H9 (cell line): ENCODE data around the gene AACS. TPM values are rescaled to one million over a fixed set of nuclear protein-coding genes. Genes with fewer than 3 reads are reported as not detected.

ENCODE experiments used
- DNase-seq: peaks from one replicate; pipeline ENCODE4 v3.0.0-alpha.2; 2017
- H2AFZ ChIP-seq: one replicate; pipeline ENCODE4 v1.6.1; 2013; ENCODE audit warnings: mild to moderate bottlenecking, low read length, control low read depth, moderate library complexity
- H2AK5ac ChIP-seq: 2 replicates; pipeline ENCODE4 v1.6.1; 2013; ENCODE audit warnings: low read length, control low read depth, mixed read lengths; ENCODE audit not compliant: insufficient read length
- H2BK120ac ChIP-seq: one replicate; pipeline ENCODE4 v1.6.1; 2013; ENCODE audit warnings: low read depth, mild to moderate bottlenecking, low read length, control low read depth, inconsistent platforms; ENCODE audit not compliant: poor library complexity, severe bottlenecking
- H2BK12ac ChIP-seq: 2 replicates; pipeline ENCODE4 v1.6.1; 2013; ENCODE audit warnings: low read length, control low read depth, mixed read lengths, low read depth; ENCODE audit not compliant: insufficient read length
- H2BK15ac ChIP-seq: 2 replicates; pipeline ENCODE4 v1.6.1; 2013; ENCODE audit warnings: low read depth, low read length, control low read depth
- H2BK20ac ChIP-seq: one replicate; pipeline ENCODE4 v1.6.1; 2013; ENCODE audit warnings: low read depth, mild to moderate bottlenecking, low read length, control low read depth, inconsistent platforms; ENCODE audit not compliant: poor library complexity, severe bottlenecking
- H2BK5ac ChIP-seq: 2 replicates; pipeline ENCODE4 v1.6.1; 2013; ENCODE audit warnings: low read length, control low read depth, mixed read lengths; ENCODE audit not compliant: insufficient read length
- H3K14ac ChIP-seq: 2 replicates; pipeline ENCODE4 v1.6.1; 2013; ENCODE audit warnings: low read length, control low read depth; ENCODE audit not compliant: insufficient read depth
- H3K18ac ChIP-seq: 2 replicates; pipeline ENCODE4 v1.6.1; 2013; ENCODE audit warnings: low read depth, mild to moderate bottlenecking, mixed read lengths, low read length, control low read depth; ENCODE audit not compliant: insufficient read length
- H3K23ac ChIP-seq: 2 replicates; pipeline ENCODE4 v1.6.1; 2013; ENCODE audit warnings: low read length, control low read depth, mixed read lengths, low read depth; ENCODE audit not compliant: insufficient read length
- H3K23me2 ChIP-seq: 2 replicates; pipeline ENCODE4 v1.6.1; 2013; ENCODE audit warnings: low read depth, mild to moderate bottlenecking, mixed read lengths, low read length, control low read depth; ENCODE audit not compliant: insufficient read length, poor library complexity, severe bottlenecking
- H3K27ac ChIP-seq: 2 replicates; pipeline ENCODE4 v1.5.1; 2013; ENCODE audit warnings: low read length, control low read depth, mixed read lengths, low read depth; ENCODE audit not compliant: insufficient read length
- H3K27me3 ChIP-seq: 2 replicates; pipeline ENCODE4 v1.6.1; 2013; ENCODE audit warnings: low read length, control low read depth, inconsistent platforms; ENCODE audit not compliant: insufficient read depth
- H3K4ac ChIP-seq: 2 replicates; pipeline ENCODE4 v1.6.1; 2013; ENCODE audit warnings: low read depth, mild to moderate bottlenecking, control low read depth, inconsistent platforms, low read length, moderate library complexity
- H3K4me1 ChIP-seq: 2 replicates; pipeline ENCODE4 v1.6.1; 2013; ENCODE audit warnings: low read length, control low read depth, inconsistent platforms; ENCODE audit not compliant: insufficient read depth
- H3K4me2 ChIP-seq: 2 replicates; pipeline ENCODE4 v1.6.1; 2013; ENCODE audit warnings: low read length, control low read depth, mixed read lengths; ENCODE audit not compliant: insufficient read length, insufficient read depth
- H3K56ac ChIP-seq: 2 replicates; pipeline ENCODE4 v1.6.1; 2013; ENCODE audit warnings: low read depth, mild to moderate bottlenecking, mixed read lengths, low read length, control low read depth; ENCODE audit not compliant: insufficient read length
- H3K79me1 ChIP-seq: 2 replicates; pipeline ENCODE4 v1.6.1; 2013; ENCODE audit warnings: low read depth, mild to moderate bottlenecking, moderate library complexity, low read length, control low read depth, inconsistent platforms; ENCODE audit not compliant: insufficient read depth, poor library complexity, severe bottlenecking
- H3K79me2 ChIP-seq: 2 replicates; pipeline ENCODE4 v1.6.1; 2013; ENCODE audit warnings: low read length, control low read depth, inconsistent platforms; ENCODE audit not compliant: insufficient read depth
- H3K9ac ChIP-seq: 2 replicates; pipeline ENCODE4 v1.6.1; 2013; ENCODE audit warnings: low read length, control low read depth, mixed read lengths; ENCODE audit not compliant: insufficient read length; ENCODE audit errors: extremely low read depth
- H3K9me3 ChIP-seq: one replicate; pipeline ENCODE4 v1.6.1; 2013; ENCODE audit warnings: low read depth, low read length, inconsistent platforms; ENCODE audit not compliant: control insufficient read depth
- H3T11ph ChIP-seq: one replicate; pipeline ENCODE4 v1.6.1; 2013; ENCODE audit warnings: mild to moderate bottlenecking, low read length, control low read depth, inconsistent platforms
- H4K20me1 ChIP-seq: one replicate; pipeline ENCODE4 v1.6.1; 2013; ENCODE audit not compliant: control insufficient read depth, insufficient read length, insufficient read depth
- H4K5ac ChIP-seq: 2 replicates; pipeline ENCODE4 v1.6.1; 2013; ENCODE audit warnings: low read depth, mild to moderate bottlenecking, mixed read lengths, low read length, control low read depth; ENCODE audit not compliant: insufficient read length
- H4K8ac ChIP-seq: replicated peaks from 2 replicates; pipeline ENCODE4 v1.6.1; 2013; ENCODE audit warnings: low read length, control low read depth, mixed read lengths, low read depth; ENCODE audit not compliant: insufficient read length
- H4K91ac ChIP-seq: 2 replicates; pipeline ENCODE4 v1.6.1; 2013; ENCODE audit warnings: low read depth, mild to moderate bottlenecking, moderate library complexity, mixed read lengths, low read length, control low read depth; ENCODE audit not compliant: insufficient read length
- H3K27ac Mint-ChIP-seq, 3 experiments: 2 replicates in 2 of 3; 3 replicates in 1 of 3; pipeline ENCODE4 v1.8.0; 2020 to 2021; ENCODE audit warnings: mixed read lengths in 3 of 3, mild to moderate bottlenecking in 1 of 3, moderate library complexity in 1 of 3
- H3K27me3 Mint-ChIP-seq: 2 replicates; pipeline ENCODE4 v1.8.0; 2021; ENCODE audit warnings: low read depth, mild to moderate bottlenecking, moderate library complexity, mixed read lengths
- H3K36me3 Mint-ChIP-seq, 3 experiments: 2 replicates in 2 of 3; 3 replicates in 1 of 3; pipeline ENCODE4 v1.8.0; 2020 to 2021; ENCODE audit warnings: low read depth in 3 of 3, mixed read lengths in 3 of 3; ENCODE audit not compliant: insufficient read depth in 1 of 3
- H3K4me1 Mint-ChIP-seq, 2 experiments: 2 replicates each; pipeline ENCODE4 v1.8.0; 2020; ENCODE audit warnings: mixed read lengths in 2 of 2
- H3K4me3 Mint-ChIP-seq, 2 experiments: 2 replicates in 1 of 2; 3 replicates in 1 of 2; pipeline ENCODE4 v1.8.0; 2020 to 2021; ENCODE audit warnings: mild to moderate bottlenecking in 2 of 2, mixed read lengths in 2 of 2, moderate library complexity in 1 of 2
- H3K9me3 Mint-ChIP-seq, 2 experiments: 2 replicates in 1 of 2; 3 replicates in 1 of 2; pipeline ENCODE4 v1.8.0; 2020; ENCODE audit warnings: mild to moderate bottlenecking in 2 of 2, mixed read lengths in 2 of 2, moderate library complexity in 1 of 2
- WGBS: extraction: QIAGEN DNeasy Blood & Tissue Kit; methylation state at CpG from one replicate; pipeline ENCODE4 v1.1.7; 2013; ENCODE audit warnings: missing lambda C conversion rate, low lambda C conversion rate, mixed read lengths; ENCODE audit not compliant: insufficient read length; ENCODE audit errors: extremely low coverage; 5-methylcytosine and 5-hydroxymethylcytosine counted together
- total RNA-seq: library from RNA; stranded (reverse); gene quantifications from 2 replicates; pipeline ENCODE4 v1.2.1, GENCODE V29; 2021
- TF ChIP-seq, protein P1 (sequence below): fragments of 200-600 bp; sonication (generic); conservative IDR thresholded peaks from 3 replicates; pipeline ENCODE4 v1.8.0; 2021; ENCODE audit warnings: antibody characterized with exemption, mild to moderate bottlenecking

AACS gene
- total RNA-seq, 1 experiment from 2014 or later, result 35.0 TPM

DNA sequence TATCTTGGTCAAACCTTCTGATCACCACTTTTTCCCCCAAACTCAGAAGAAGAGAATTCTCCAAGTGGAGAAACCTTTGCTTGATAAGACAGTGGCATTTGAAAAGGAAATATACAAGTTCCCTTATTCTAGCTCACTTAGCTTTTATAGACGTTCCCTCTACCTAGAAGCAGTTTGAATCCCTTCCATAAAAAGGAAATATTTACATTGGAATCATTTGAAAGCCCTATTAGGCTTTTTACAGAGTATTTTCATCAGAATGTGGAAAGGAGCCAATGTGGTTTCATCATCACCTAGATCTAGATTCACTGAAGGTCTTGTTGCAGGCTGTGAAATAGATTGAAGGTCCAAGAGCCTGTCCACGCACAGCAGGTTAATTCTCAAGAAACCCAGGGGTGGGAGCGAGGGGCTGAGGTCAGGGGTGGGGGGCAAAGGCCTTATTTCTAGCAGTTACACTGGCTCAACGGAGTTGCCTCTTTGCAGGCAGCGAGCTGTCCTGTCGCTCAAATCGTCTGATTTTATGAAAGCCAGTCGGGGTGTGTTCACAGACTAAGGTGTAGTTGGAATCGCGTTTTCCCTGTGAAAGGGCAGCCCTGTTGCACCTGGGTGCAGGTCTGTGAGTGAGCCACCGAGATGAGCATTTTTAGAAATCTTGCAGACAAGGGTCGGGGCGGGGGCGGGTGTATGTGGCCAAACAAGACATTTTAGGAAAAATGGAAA, 45.6 kb downstream of the AACS start:
- Histone ChIP-seq H3K27me3 (no peaks in the 10 kb centered on the region), H3K79me1 (no peaks in the 10 kb centered on the region), H4K91ac (no peak overlapping the region), H2AFZ (no peak overlapping the region), H3K56ac (no peak overlapping the region), H3K4me2 (no peak overlapping the region), H2AK5ac (no peak overlapping the region), H4K8ac (no peak overlapping the region), H3K23me2 (no peaks in the 10 kb centered on the region), H2BK12ac (no peak overlapping the region), H3K14ac (no peak overlapping the region), H3K27ac (no peak overlapping the region), H3K23ac (no peak overlapping the region), H3T11ph (no peak overlapping the region), H3K18ac (no peak overlapping the region), H3K4me1 (no peaks in the 10 kb centered on the region), H3K79me2 (no peaks in the 10 kb centered on the region), H4K5ac (no peak overlapping the region), H2BK15ac (no peak overlapping the region), H2BK5ac (no peak overlapping the region), H3K9ac (no peak overlapping the region), H2BK20ac (no peak overlapping the region), H3K4ac (no peak overlapping the region), H4K20me1 (no peaks in the 10 kb centered on the region), H2BK120ac (no peak overlapping the region), H3K9me3 (no peaks in the 10 kb centered on the region)
- no peak for DNase-seq
- Mint-ChIP-seq H3K4me1 (peaks cover 13% of the 10 kb centered on the region in 2 experiments), H3K27me3 (no peaks in the 10 kb centered on the region; the same call in 1 of the 2 replicates), H3K9me3 (peaks cover 0 to 3% of the 10 kb centered on the region in 2 experiments; a peak in 1 of 5 replicates), H3K27ac (peak overlapping the region in 1 of 3 experiments; percentile 65; a peak in 3 of 7 replicates), H3K4me3 (no peak overlapping the region), H3K36me3 (peaks cover 34 to 50% (median 43%) of the 10 kb centered on the region in 3 experiments)
- WGBS, result no CpG with 5 or more reads among the region's 14 CpGs
- TF ChIP-seq, protein P1, sequence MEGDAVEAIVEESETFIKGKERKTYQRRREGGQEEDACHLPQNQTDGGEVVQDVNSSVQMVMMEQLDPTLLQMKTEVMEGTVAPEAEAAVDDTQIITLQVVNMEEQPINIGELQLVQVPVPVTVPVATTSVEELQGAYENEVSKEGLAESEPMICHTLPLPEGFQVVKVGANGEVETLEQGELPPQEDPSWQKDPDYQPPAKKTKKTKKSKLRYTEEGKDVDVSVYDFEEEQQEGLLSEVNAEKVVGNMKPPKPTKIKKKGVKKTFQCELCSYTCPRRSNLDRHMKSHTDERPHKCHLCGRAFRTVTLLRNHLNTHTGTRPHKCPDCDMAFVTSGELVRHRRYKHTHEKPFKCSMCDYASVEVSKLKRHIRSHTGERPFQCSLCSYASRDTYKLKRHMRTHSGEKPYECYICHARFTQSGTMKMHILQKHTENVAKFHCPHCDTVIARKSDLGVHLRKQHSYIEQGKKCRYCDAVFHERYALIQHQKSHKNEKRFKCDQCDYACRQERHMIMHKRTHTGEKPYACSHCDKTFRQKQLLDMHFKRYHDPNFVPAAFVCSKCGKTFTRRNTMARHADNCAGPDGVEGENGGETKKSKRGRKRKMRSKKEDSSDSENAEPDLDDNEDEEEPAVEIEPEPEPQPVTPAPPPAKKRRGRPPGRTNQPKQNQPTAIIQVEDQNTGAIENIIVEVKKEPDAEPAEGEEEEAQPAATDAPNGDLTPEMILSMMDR, result no peak
